HepG2 (cell line): ENCODE results near the gene SAMD4A. TPM values are rescaled to one million over a fixed set of nuclear protein-coding genes. Genes with fewer than 3 reads are reported as not detected.

Experiments used
- ATAC-seq: fragments of 200-7000 bp; cut with Tn5 transposase; 3 replicates; pipeline ENCODE4 v1.9.1; 2020; ENCODE audit warnings: mild to moderate bottlenecking, moderate library complexity
- BruUV-seq: library from RNA; stranded (reverse); fragments of 400-500 nt; replicated peaks from 2 replicates; lab custom pipeline; 2021; lab: Mats Ljungman, UMichigan
- CTCF ChIA-PET: fragments of 300-600 bp; formaldehyde crosslinking; extraction: SDS; loops from one replicate; lab custom pipeline; 2021; ENCODE audit warnings: low total read pairs, inconsistent platforms, low intra/inter-chr PET ratio; lab: Yijun Ruan, JAX
- POLR2A ChIA-PET: fragments of 350-600 bp; sonication (Branson Sonifier 250); formaldehyde crosslinking; loops from one replicate; lab custom pipeline; 2020; ENCODE audit warnings: antibody characterized with exemption, inconsistent platforms; lab: Yijun Ruan, JAX
- DNase-seq: peaks from one replicate; pipeline ENCODE4 v3.0.0-alpha.2; 2015; ENCODE audit warnings: low spot score
- FAIRE-seq: peaks from 3 replicates; lab custom pipeline; 2011; peaks lifted over from hg19 to GRCh38; lab: Jason Lieb, UNC
- H2AFZ ChIP-seq: one replicate; pipeline ENCODE4 v1.6.1; 2011; ENCODE audit warnings: low read length, inconsistent platforms
- H3K27ac ChIP-seq: fragments of 300-600 bp; 3 replicates; pipeline ENCODE4 v1.8.0; 2011; ENCODE audit warnings: mixed run types, mild to moderate bottlenecking, mixed read lengths, low read length, inconsistent platforms; ENCODE audit not compliant: insufficient read depth; ENCODE audit errors: extremely low read length
- H3K27me3 ChIP-seq, 2 experiments: fragments of 200-600 bp in 1 of 2; 2 replicates in 1 of 2; 3 replicates in 1 of 2; pipeline versions ENCODE4 v1.6.0 to v1.8.0; 2011; ENCODE audit warnings: low read length in 2 of 2, mild to moderate bottlenecking in 2 of 2, moderate library complexity in 2 of 2, inconsistent platforms in 1 of 2; ENCODE audit not compliant: insufficient read depth in 2 of 2, control insufficient read depth in 1 of 2
- H3K36me3 ChIP-seq, 2 experiments: fragments of 200-600 bp in 1 of 2; replicated peaks in 1 of 2; 2 replicates in 1 of 2; 3 replicates in 1 of 2; pipeline versions ENCODE4 v1.5.1 to v1.8.0; 2011; ENCODE audit warnings: low read length in 2 of 2, inconsistent platforms in 1 of 2; ENCODE audit not compliant: insufficient read depth in 2 of 2, control insufficient read depth in 1 of 2
- H3K4me1 ChIP-seq: 2 replicates; pipeline ENCODE4 v1.5.1; 2012; ENCODE audit warnings: low read length, inconsistent platforms; ENCODE audit not compliant: insufficient read depth
- H3K4me2 ChIP-seq: 2 replicates; pipeline ENCODE4 v1.6.0; 2011; ENCODE audit warnings: low read depth, low read length, inconsistent platforms
- H3K4me3 ChIP-seq, 3 experiments: fragments of 200-600 bp in 1 of 3; sonication (generic), shearing (Covaris generic) in 1 of 3; replicated peaks in 1 of 3; 2 replicates each; pipeline ENCODE4 v1.5.1; 2011 to 2016; ENCODE audit warnings: low read length in 3 of 3, inconsistent platforms in 2 of 3, low read depth in 2 of 3, mild to moderate bottlenecking in 2 of 3, control low read depth in 1 of 3, mixed read lengths in 1 of 3; ENCODE audit not compliant: insufficient read depth in 1 of 3
- H3K79me2 ChIP-seq: one replicate; pipeline ENCODE4 v1.6.1; 2011; ENCODE audit warnings: low read length, inconsistent platforms; ENCODE audit not compliant: insufficient read depth
- H3K9ac ChIP-seq: 2 replicates; pipeline ENCODE4 v1.6.0; 2011; ENCODE audit warnings: mild to moderate bottlenecking, low read depth, low read length, inconsistent platforms; ENCODE audit not compliant: insufficient read depth
- H3K9me3 ChIP-seq: 2 replicates; pipeline ENCODE4 v1.5.1; 2012; ENCODE audit warnings: mild to moderate bottlenecking, low read length
- H4K20me1 ChIP-seq: 2 replicates; pipeline ENCODE4 v1.6.0; 2011; ENCODE audit warnings: inconsistent platforms, mild to moderate bottlenecking, low read length, moderate library complexity; ENCODE audit not compliant: insufficient read depth
- BCL6 ChIP-seq: IDR thresholded peaks from 2 replicates; pipeline ENCODE4 v1.6.1; 2016; ENCODE audit warnings: missing genetic modification reagents, missing compliant biosample characterization
- GATAD2A ChIP-seq: IDR thresholded peaks from 2 replicates; pipeline ENCODE4 v1.6.1; 2016
- TAF15 ChIP-seq: fragments of 200-400 bp; formaldehyde crosslinking; IDR thresholded peaks from one replicate; pipeline ENCODE4 v1.6.1; 2018; ENCODE audit warnings: mild to moderate bottlenecking, low read depth, low read length; ENCODE audit not compliant: poor library complexity, severe bottlenecking
- TP53 ChIP-seq: sonication (generic); formaldehyde crosslinking; conservative IDR thresholded peaks from 2 replicates; pipeline ENCODE4 v1.4.0; 2020; ENCODE audit warnings: missing genetic modification reagents
- ZFP36L1 ChIP-seq: sonication (generic); formaldehyde crosslinking; IDR thresholded peaks from 2 replicates; pipeline ENCODE4 v1.8.0; 2022; ENCODE audit warnings: mild to moderate bottlenecking, missing genetic modification reagents, moderate library complexity
- ZNF253 ChIP-seq: sonication (generic); formaldehyde crosslinking; IDR thresholded peaks from 2 replicates; pipeline ENCODE4 v1.8.0; 2022; ENCODE audit warnings: mild to moderate bottlenecking, missing genetic modification reagents, borderline replicate concordance
- ZNF274 ChIP-seq: sonication (generic); formaldehyde crosslinking; IDR thresholded peaks from 2 replicates; pipeline ENCODE4 v1.5.1; 2020; ENCODE audit warnings: mild to moderate bottlenecking, missing genetic modification reagents
- WGBS: methylation state at CpG from one replicate; pipeline ENCODE4 v1.1.6; 2017; ENCODE audit warnings: low lambda C conversion rate; 5-methylcytosine and 5-hydroxymethylcytosine counted together
- in situ Hi-C: cut with HindIII; loops from 2 replicates; pipeline ENCODE4 v1.10.0; 2017; ENCODE audit warnings: low pct_unique_long_range_greater_than_20kb; ENCODE audit not compliant: extremely low pct_ligation_motif_present
- intact Hi-C: fragments of 100-400 bp; cut with micrococcal nuclease; formaldehyde crosslinking; loops from one replicate; pipeline ENCODE4 v1.10.0; 2022; ENCODE audit not compliant: unreplicated experiment
- polyA plus RNA-seq, 8 experiments: library from polyadenylated mRNA; depleted of rRNA in 3 of 8; stranded (reverse) in 7 of 8; unstranded in 1 of 8; fragments of >200 nt; fragmentation: Illumina TruSeq in 4 of 8; extraction: Trizol in 4 of 8; gene quantifications; 2 replicates each; pipeline versions ENCODE4 v1.2.1 to v1.2.3, GENCODE V29; 2011 to 2016; ENCODE audit warnings: low read depth in 4 of 8, missing spikeins in 1 of 8, mixed read lengths in 1 of 8; ENCODE audit not compliant: insufficient read depth in 1 of 8
- total RNA-seq, 5 experiments: library from RNA; depleted of rRNA; stranded (reverse); fragments of >200 nt; fragmentation: Illumina TruSeq; extraction: Trizol; gene quantifications; 2 replicates each; pipeline ENCODE4 v1.2.3, GENCODE V29; 2016; ENCODE audit warnings: low read depth in 1 of 5
- TF ChIP-seq, protein P1 (sequence below): sonication (generic); formaldehyde crosslinking; IDR thresholded peaks from 2 replicates; pipeline ENCODE4 v1.4.0; 2020; ENCODE audit warnings: mild to moderate bottlenecking, low read depth, missing genetic modification reagents
- TF ChIP-seq, protein P2 (sequence below): sonication (generic); formaldehyde crosslinking; IDR thresholded peaks from 2 replicates; pipeline ENCODE4 v1.5.1; 2020; ENCODE audit warnings: missing genetic modification reagents, mild to moderate bottlenecking, borderline replicate concordance

SAMD4A gene
- total and polyA plus RNA-seq, 2 of the 13 experiments (the other 11 are each of a cell fraction or from before 2014, with no cell fraction given): 11.8 to 13.0 TPM

DNA sequence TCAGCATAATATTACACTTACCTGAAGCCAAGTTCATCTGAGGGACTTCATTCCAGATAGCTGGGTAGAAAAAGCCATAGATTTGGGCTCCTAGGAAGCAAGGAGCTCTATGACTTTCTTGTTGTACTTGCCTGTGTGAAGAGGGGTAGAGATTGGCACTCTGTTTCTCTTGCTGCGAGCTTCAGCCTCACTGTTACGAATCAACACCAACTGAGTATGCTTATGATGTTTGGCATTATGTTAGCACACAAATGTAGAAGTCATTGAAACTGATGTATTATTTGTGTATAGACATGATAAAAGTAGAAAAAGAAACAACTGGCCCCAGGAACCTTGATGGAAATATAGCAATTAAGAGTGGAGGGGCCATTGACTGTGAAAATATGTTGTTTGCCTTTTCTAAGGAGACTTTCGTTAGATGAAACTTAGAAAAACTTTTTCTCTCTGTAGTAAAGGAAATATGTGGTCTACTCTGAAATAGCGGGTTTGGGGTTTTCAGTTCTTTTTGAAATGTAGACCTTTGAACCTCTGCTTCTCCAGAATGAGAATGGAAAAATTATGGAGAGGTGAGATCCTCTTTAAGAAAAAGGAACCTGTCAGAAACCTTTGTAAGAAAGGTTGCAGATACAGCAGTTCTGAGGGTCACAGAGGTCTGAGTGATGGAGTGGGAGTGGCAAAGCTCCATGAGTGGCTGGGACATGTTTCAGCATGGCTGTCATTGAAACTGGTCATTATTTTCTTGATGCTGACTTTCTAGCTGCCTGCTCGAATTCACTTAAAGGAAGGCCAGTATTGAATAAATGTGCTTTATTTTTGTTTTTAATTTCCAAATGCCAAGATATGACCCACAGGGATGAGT lies 175.8 kb downstream of the SAMD4A start:
- in situ Hi-C loops (no loop called here), intact Hi-C loops (no loop called here)
- no peak for DNase-seq
- ChIA-PET POLR2A (no interaction called here), CTCF (no interaction called here)
- Histone ChIP-seq H3K4me2 (no peak overlapping the region), H3K4me3 (no peak overlapping the region), H3K27me3 (no peaks in the 10 kb centered on the region), H3K79me2 (no peaks in the 10 kb centered on the region), H3K36me3 (peaks cover 14 to 60% of the 10 kb centered on the region in 2 experiments), H3K27ac (no peak overlapping the region), H4K20me1 (no peaks in the 10 kb centered on the region; the same call in 1 of the 2 replicates), H3K9ac (no peak overlapping the region), H3K4me1 (no peaks in the 10 kb centered on the region), H2AFZ (no peak overlapping the region), H3K9me3 (no peaks in the 10 kb centered on the region)
- TF ChIP-seq TAF15 (no peak), ZFP36L1 (CRISPR knock-in tag) (no peak), ZNF274 (CRISPR knock-in tag) (no peak), GATAD2A (CRISPR knock-in tag) (no peak), TP53 (CRISPR knock-in tag) (no peak), ZNF253 (CRISPR knock-in tag) (no peak), BCL6 (no peak)
- TF ChIP-seq, protein P1, sequence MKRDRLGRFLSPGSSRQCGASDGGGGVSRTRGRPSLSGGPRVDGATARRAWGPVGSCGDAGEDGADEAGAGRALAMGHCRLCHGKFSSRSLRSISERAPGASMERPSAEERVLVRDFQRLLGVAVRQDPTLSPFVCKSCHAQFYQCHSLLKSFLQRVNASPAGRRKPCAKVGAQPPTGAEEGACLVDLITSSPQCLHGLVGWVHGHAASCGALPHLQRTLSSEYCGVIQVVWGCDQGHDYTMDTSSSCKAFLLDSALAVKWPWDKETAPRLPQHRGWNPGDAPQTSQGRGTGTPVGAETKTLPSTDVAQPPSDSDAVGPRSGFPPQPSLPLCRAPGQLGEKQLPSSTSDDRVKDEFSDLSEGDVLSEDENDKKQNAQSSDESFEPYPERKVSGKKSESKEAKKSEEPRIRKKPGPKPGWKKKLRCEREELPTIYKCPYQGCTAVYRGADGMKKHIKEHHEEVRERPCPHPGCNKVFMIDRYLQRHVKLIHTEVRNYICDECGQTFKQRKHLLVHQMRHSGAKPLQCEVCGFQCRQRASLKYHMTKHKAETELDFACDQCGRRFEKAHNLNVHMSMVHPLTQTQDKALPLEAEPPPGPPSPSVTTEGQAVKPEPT (CRISPR knock-in tag): no peak
- TF ChIP-seq, protein P2, sequence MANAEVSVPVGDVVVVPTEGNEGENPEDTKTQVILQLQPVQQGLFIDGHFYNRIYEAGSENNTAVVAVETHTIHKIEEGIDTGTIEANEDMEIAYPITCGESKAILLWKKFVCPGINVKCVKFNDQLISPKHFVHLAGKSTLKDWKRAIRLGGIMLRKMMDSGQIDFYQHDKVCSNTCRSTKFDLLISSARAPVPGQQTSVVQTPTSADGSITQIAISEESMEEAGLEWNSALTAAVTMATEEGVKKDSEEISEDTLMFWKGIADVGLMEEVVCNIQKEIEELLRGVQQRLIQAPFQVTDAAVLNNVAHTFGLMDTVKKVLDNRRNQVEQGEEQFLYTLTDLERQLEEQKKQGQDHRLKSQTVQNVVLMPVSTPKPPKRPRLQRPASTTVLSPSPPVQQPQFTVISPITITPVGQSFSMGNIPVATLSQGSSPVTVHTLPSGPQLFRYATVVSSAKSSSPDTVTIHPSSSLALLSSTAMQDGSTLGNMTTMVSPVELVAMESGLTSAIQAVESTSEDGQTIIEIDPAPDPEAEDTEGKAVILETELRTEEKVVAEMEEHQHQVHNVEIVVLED (CRISPR knock-in tag): no peak
- FAIRE-seq: no peak
- no peak for ATAC-seq
- WGBS: 93% methylated on average over 5 of the region's 5 CpGs
- no TSS peak for BruUV-seq
